GM18858 (cell line): ENCODE data around the gene STT3A.

Source experiments
- ATAC-seq: cut with Tn5 transposase; IDR thresholded peaks from one replicate; pipeline ENCODE4 v1.9.1; 2021; ENCODE audit not compliant: unreplicated experiment

STT3A gene

DNA sequence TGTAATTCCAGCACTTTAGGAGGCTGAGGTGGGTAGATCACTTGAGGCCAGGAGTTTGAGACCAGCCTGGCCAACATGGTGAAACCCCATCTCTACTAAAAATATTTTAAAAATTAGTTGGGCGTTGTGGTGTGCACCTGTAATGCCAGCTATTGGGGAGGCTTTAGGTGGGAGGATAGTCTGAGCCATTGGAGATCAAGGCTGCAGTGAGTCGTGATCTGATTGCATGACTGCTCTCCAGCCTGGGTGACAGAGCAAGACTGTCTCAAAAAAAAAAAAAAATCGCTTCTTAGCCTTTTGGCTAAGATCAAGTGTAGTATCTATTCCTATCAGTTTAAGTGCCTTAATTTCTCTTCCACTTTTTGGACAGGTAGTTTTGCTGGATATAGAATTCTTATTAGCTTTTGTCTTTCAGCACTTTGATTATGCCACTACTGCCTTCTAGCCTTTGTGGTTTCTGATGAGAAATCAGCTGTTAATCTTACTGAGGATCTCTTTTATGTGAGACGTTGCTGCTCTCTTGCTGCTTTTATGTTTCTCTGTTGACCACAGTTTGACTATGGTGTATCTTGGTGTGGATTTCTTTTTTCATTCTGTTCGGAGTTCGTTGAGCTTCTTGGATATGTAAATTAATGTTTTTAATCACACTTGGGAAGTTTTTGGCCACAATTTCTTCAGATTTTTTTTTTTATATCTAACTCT is 57.0 kb downstream of the STT3A start:
- ATAC-seq, result no peak

DNA sequence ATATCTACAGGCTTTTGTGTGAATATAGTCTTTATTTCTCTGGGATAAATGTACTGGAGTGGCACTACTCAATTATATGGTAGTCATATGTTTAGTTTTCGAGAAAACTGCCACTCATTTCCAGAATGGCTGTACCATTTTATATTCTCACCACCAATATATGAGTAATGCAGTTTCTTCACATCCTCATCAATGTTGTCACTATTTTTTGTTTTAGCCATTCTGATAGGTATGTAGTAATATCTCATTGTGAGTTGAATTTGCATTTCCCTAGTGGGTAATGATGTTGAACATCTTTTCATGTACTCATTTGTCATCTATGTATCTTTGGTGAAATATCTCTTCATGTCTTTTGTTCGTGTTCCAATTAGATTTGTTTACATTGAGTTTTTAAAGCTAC is 70.0 kb downstream of the STT3A start:
- ATAC-seq, result no peak

DNA sequence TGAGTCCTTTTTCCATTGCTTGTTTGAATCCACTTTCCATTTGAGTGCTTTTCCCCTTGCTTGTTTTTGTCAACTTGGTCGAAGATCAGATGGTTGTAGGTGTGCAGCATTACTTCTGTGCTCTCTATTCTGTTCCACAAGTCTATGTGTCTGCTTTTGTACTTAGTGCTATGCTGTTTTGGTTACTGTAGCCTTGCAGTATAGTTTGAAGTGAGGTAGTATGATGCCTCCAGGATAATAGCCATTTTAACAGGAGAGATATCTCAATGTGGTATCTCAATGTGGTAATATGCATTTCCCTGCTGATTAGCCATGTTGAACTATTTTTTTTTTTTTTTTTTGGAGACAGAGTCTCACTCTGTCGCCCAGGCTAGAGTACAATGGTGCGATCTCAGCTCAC is 71.3 kb downstream of the STT3A start:
- ATAC-seq, result no peak

DNA sequence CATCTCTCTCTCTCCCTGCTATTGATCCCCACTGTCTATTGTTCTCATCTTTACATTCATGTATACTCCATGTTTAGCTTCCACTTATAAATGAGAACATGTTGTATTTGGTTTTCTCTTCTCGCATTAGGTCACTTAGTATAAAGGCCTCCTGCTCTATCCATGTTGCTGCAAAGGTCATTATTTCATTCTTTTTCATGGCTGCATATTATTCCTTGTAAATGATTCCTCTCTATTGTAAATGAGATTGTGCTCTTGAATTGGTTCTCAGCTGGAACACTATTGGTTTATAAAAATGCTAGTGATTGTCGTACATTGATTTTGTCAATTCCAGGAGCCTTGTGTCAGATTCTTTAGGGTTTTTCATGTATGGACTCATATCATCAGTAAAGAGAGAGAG is 74.5 kb downstream of the STT3A start:
- no peak for ATAC-seq

DNA sequence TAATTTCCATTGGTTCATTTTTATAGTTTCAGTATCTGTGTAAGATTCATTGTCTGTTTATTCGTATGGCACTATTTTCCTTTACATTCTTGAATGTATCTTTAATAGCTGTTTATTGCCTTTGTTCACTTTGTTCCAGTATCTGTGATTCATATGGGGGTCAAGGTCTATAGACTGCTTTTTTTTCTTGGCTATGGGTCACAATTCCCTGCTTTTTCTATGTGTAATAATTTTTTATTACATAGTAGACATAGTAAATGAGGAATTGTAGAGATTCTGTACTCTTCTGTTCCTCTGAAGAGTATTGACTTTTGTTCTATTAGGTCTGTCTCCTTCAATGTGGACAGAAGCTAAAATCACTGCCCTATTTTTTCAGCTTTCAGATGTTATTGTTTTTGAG is 77.5 kb downstream of the STT3A start:
- ATAC-seq, result no peak

DNA sequence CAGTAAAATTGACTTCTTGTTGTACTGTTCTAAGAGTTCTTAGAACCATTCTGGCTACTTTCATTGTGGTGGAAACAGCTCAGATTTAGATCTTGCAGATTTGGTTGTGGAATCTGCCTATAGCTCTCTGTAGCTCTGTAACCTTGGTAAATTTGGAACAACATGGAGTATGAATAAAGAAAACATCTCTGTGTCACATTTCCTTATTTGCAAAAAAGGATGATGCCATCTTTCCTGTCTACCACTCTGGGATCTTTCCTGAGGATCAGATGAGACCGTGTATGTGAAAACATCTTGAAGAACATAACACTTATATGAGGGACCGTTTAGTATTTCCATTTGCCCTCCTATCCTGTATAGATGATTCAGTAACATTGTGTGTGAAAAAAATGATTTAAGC is 78.9 kb downstream of the STT3A start:
- no peak for ATAC-seq
